Middle frontal gyrus (tissue), 1 donor: ENCODE data around the gene CPA4.
"Not testable (repeated sequence)": the region's sequence is repeated elsewhere in the genome, so short reads cannot be mapped to it uniquely, and the experiment has no call there.

Experiments
- DNase-seq: peaks from one replicate; pipeline ENCODE4 v3.0.0-alpha.2; 2015; ENCODE audit warnings: low spot score; ENCODE audit errors: extremely low spot score

The CPA4 gene

GRCh38 chr7:130301501-130302020 is 8.6 kb downstream of the CPA4 start:
- no peak for DNase-seq

GRCh38 chr7:130302649-130303048 is 9.7 kb downstream of the CPA4 start:
- DNase-seq: no peak

- DNase-seq: no peak
Observed at GRCh38 chr7:130303127-130303526, 10.2 kb downstream of the CPA4 start.

GRCh38 chr7:130303551-130303950 is 10.6 kb downstream of the CPA4 start:
- no peak for DNase-seq

- DNase-seq: no peak
Observed at GRCh38 chr7:130303982-130304381, 11.0 kb downstream of the CPA4 start.

- no peak for DNase-seq
Observed at GRCh38 chr7:130304878-130305277, 11.9 kb downstream of the CPA4 start.

- no peak for DNase-seq
Observed at GRCh38 chr7:130305433-130306042, 12.6 kb downstream of the CPA4 start.

- DNase-seq: no peak
Observed at GRCh38 chr7:130309986-130310385, 17.0 kb downstream of the CPA4 start.

GRCh38 chr7:130314305-130314704 is 21.3 kb downstream of the CPA4 start:
- DNase-seq: no peak

GRCh38 chr7:130319541-130319940 is 26.6 kb downstream of the CPA4 start:
- no peak for DNase-seq

- not testable (repeated sequence) for DNase-seq
Observed at GRCh38 chr7:130321542-130322229, 28.7 kb downstream of the CPA4 start.

- DNase-seq: no peak
Observed at GRCh38 chr7:130322615-130323014, 29.7 kb downstream of the CPA4 start.

- DNase-seq: no peak
Observed at GRCh38 chr7:130324306-130324943, 31.5 kb downstream of the CPA4 start.

- DNase-seq: no peak
Observed at GRCh38 chr7:130329681-130330080, 36.7 kb downstream of the CPA4 start.

- DNase-seq: no peak
Observed at GRCh38 chr7:130332259-130333053, 39.5 kb downstream of the CPA4 start.

GRCh38 chr7:130333832-130334231 is 40.9 kb downstream of the CPA4 start:
- DNase-seq: no peak

- DNase-seq: no peak
Observed at GRCh38 chr7:130334274-130334673, 41.3 kb downstream of the CPA4 start.

- no peak for DNase-seq
Observed at GRCh38 chr7:130337410-130337971, 44.5 kb downstream of the CPA4 start.

- DNase-seq: no peak
Observed at GRCh38 chr7:130338233-130338632, 45.3 kb downstream of the CPA4 start.

- DNase-seq: no peak
Observed at GRCh38 chr7:130341882-130342281, 48.9 kb downstream of the CPA4 start.

- DNase-seq: no peak
Observed at GRCh38 chr7:130342701-130343380, 49.9 kb downstream of the CPA4 start.
